Measurements from ENCODE around the gene NOD2.
A peak's percentile ranks its signal among the peaks of the same experiment; 100 is the strongest.

The NOD2 gene

GRCh38 chr16:50664270-50664669 lies 29.1 kb upstream of the NOD2 start:
- H3K4me3 ChIP-seq (ENCODE audit: low read length): no peak overlapping the region
- DNase-seq (ENCODE audit: low read depth): no peak
- no peak for TF ChIP-seq CTCF (conservative IDR thresholded peaks at IDR 0.05; ENCODE audit: low read depth, low read length)

GRCh38 chr16:50665128-50665878 lies 28.1 kb upstream of the NOD2 start:
- TF ChIP-seq CTCF (conservative IDR thresholded peaks at IDR 0.05; ENCODE audit: low read depth, low read length): peak; percentile 88
- DNase-seq (ENCODE audit: low read depth): peak; percentile 9
- peak overlapping the region; percentile 41 for H3K4me3 ChIP-seq (ENCODE audit: low read length)

- no peak overlapping the region for H3K4me3 ChIP-seq (ENCODE audit: low read length)
- no peak for TF ChIP-seq CTCF (conservative IDR thresholded peaks at IDR 0.05; ENCODE audit: low read depth, low read length)
- DNase-seq (ENCODE audit: low read depth): no peak
These were observed 26.5 kb upstream of the NOD2 start for GRCh38 chr16:50666658-50667496.

- no peak overlapping the region for H3K4me3 ChIP-seq (ENCODE audit: low read length)
- no peak for TF ChIP-seq CTCF (conservative IDR thresholded peaks at IDR 0.05; ENCODE audit: low read depth, low read length)
- no peak for DNase-seq (ENCODE audit: low read depth)
These were observed 25.7 kb upstream of the NOD2 start for GRCh38 chr16:50667497-50668367.

- DNase-seq (ENCODE audit: low read depth): no peak
- TF ChIP-seq CTCF (conservative IDR thresholded peaks at IDR 0.05; ENCODE audit: low read depth, low read length): no peak
- H3K4me3 ChIP-seq (ENCODE audit: low read length): no peak overlapping the region
These were observed 24.9 kb upstream of the NOD2 start for GRCh38 chr16:50668368-50669008.

- no peak for TF ChIP-seq CTCF (conservative IDR thresholded peaks at IDR 0.05; ENCODE audit: low read depth, low read length)
- DNase-seq (ENCODE audit: low read depth): no peak
- H3K4me3 ChIP-seq (ENCODE audit: low read length): no peak overlapping the region
These were observed 23.7 kb upstream of the NOD2 start for GRCh38 chr16:50669741-50670140.
